Liver (tissue), 9 donors: ENCODE measurements around the gene BAZ2B. TPM values are rescaled to one million over a fixed set of nuclear protein-coding genes. Genes with fewer than 3 reads are reported as not detected.

ENCODE experiments used
- DNase-seq: peaks from one replicate; pipeline ENCODE4 v3.0.0-alpha.2; 2017; ENCODE audit warnings: low spot score
- H3K27ac ChIP-seq, 2 donors: one replicate each; pipeline ENCODE4 v1.7.0; 2013; ENCODE audit warnings: inconsistent platforms in 2 of 2, low read length in 2 of 2, control low read depth in 1 of 2, low read depth in 1 of 2, mild to moderate bottlenecking in 1 of 2
- H3K27me3 ChIP-seq, 4 donors: one replicate each; pipeline versions ENCODE4 v1.6.1 to v1.7.0; 2013; ENCODE audit warnings: low read length in 3 of 4, inconsistent platforms in 1 of 4, mild to moderate bottlenecking in 1 of 4, moderate library complexity in 1 of 4; ENCODE audit not compliant: control insufficient read depth in 4 of 4, insufficient read depth in 4 of 4
- H3K36me3 ChIP-seq, 4 donors: one replicate each; pipeline versions ENCODE4 v1.6.1 to v1.7.0; 2013; ENCODE audit warnings: low read length in 3 of 4, mild to moderate bottlenecking in 3 of 4, low read depth in 1 of 4, moderate library complexity in 1 of 4; ENCODE audit not compliant: control insufficient read depth in 4 of 4, insufficient read depth in 3 of 4
- H3K4me1 ChIP-seq, 4 donors: one replicate each; pipeline versions ENCODE4 v1.6.1 to v1.7.0; 2013; ENCODE audit warnings: low read length in 3 of 4, mild to moderate bottlenecking in 3 of 4, moderate library complexity in 1 of 4; ENCODE audit not compliant: control insufficient read depth in 4 of 4, insufficient read depth in 4 of 4
- H3K4me3 ChIP-seq, 3 donors: one replicate each; pipeline versions ENCODE4 v1.6.1 to v1.7.0; 2013; ENCODE audit warnings: low read length in 3 of 3, control low read depth in 1 of 3, low read depth in 1 of 3, mild to moderate bottlenecking in 1 of 3
- H3K9ac ChIP-seq, 2 donors: one replicate each; pipeline ENCODE4 v1.7.0; 2013; ENCODE audit warnings: low read length in 2 of 2, mild to moderate bottlenecking in 2 of 2, moderate library complexity in 2 of 2, control low read depth in 1 of 2, low read depth in 1 of 2
- H3K9me3 ChIP-seq, 4 donors: one replicate each; pipeline versions ENCODE4 v1.6.1 to v1.7.0; 2013; ENCODE audit warnings: low read length in 3 of 4; ENCODE audit not compliant: control insufficient read depth in 4 of 4
- ATF3 ChIP-seq: IDR thresholded peaks from 2 replicates; pipeline ENCODE4 v1.6.1; 2016; ENCODE audit warnings: antibody characterized with exemption
- CTCF ChIP-seq: fragments of 150-350 bp; IDR thresholded peaks from 2 replicates; pipeline ENCODE4 v1.5.1; 2017; ENCODE audit warnings: improper control_type of control experiment, low read depth, low read length; ENCODE audit not compliant: missing input control
- EGR1 ChIP-seq, 2 donors: IDR thresholded peaks; 2 replicates each; pipeline ENCODE4 v1.6.1; 2016 to 2018; ENCODE audit warnings: antibody characterized with exemption in 2 of 2, low read depth in 2 of 2
- FOXA1 ChIP-seq: IDR thresholded peaks from 2 replicates; pipeline ENCODE4 v1.6.1; 2016; ENCODE audit warnings: antibody characterized with exemption
- FOXA2 ChIP-seq: IDR thresholded peaks from 2 replicates; pipeline ENCODE4 v1.6.1; 2016; ENCODE audit warnings: antibody characterized with exemption
- GABPA ChIP-seq, 2 donors: IDR thresholded peaks in 1 of 2; conservative IDR thresholded peaks in 1 of 2; 2 replicates each; pipeline ENCODE4 v1.6.1; 2016; ENCODE audit warnings: antibody characterized with exemption in 2 of 2, mild to moderate bottlenecking in 1 of 2, moderate library complexity in 1 of 2
- HNF4G ChIP-seq: IDR thresholded peaks from 2 replicates; pipeline ENCODE4 v1.6.1; 2016; ENCODE audit warnings: antibody characterized with exemption
- JUND ChIP-seq, 2 donors: IDR thresholded peaks; 2 replicates each; pipeline ENCODE4 v1.6.1; 2016; ENCODE audit warnings: antibody characterized with exemption in 2 of 2
- MAX ChIP-seq: IDR thresholded peaks from 2 replicates; pipeline ENCODE4 v1.6.1; 2016; ENCODE audit warnings: antibody characterized with exemption
- NR2F2 ChIP-seq: IDR thresholded peaks from 2 replicates; pipeline ENCODE4 v1.6.1; 2016; ENCODE audit warnings: antibody characterized with exemption
- RAD21 ChIP-seq, 2 donors: IDR thresholded peaks; 2 replicates each; pipeline ENCODE4 v1.6.1; 2016; ENCODE audit warnings: antibody characterized with exemption in 2 of 2, mild to moderate bottlenecking in 2 of 2
- REST ChIP-seq: IDR thresholded peaks from 2 replicates; pipeline ENCODE4 v1.6.1; 2016; ENCODE audit warnings: antibody characterized with exemption, mild to moderate bottlenecking
- RXRA ChIP-seq, 2 donors: IDR thresholded peaks; 2 replicates each; pipeline ENCODE4 v1.6.1; 2017 to 2018; ENCODE audit warnings: antibody characterized with exemption in 2 of 2, mild to moderate bottlenecking in 1 of 2
- SP1 ChIP-seq: IDR thresholded peaks from 2 replicates; pipeline ENCODE4 v1.6.1; 2018; ENCODE audit warnings: antibody characterized with exemption, mild to moderate bottlenecking
- TAF1 ChIP-seq: conservative IDR thresholded peaks from 2 replicates; pipeline ENCODE4 v1.6.1; 2016; ENCODE audit warnings: antibody characterized with exemption, mild to moderate bottlenecking
- YY1 ChIP-seq: IDR thresholded peaks from 2 replicates; pipeline ENCODE4 v1.6.1; 2016; ENCODE audit warnings: antibody characterized with exemption, mild to moderate bottlenecking
- ZBTB33 ChIP-seq: IDR thresholded peaks from 2 replicates; pipeline ENCODE4 v1.6.1; 2016; ENCODE audit warnings: antibody characterized with exemption
- WGBS: extraction: QIAGEN DNeasy Blood & Tissue Kit; methylation state at CpG from one replicate; pipeline ENCODE4 v1.1.7; 2013; 5-methylcytosine and 5-hydroxymethylcytosine counted together
- polyA plus RNA-seq, 2 donors: library from polyadenylated mRNA; stranded (reverse) in 1 of 2; unstranded in 1 of 2; fragments of 200-250 nt in 1 of 2; fragments of >200 nt in 1 of 2; fragmentation: Nextera tagmentation in 1 of 2; extraction: Ambion mirVana in 1 of 2; gene quantifications; one replicate each; pipeline versions ENCODE4 v1.2.1 to v1.2.3, GENCODE V29; 2013 to 2015
- total RNA-seq, 2 donors: library from RNA; depleted of rRNA; stranded (reverse); fragments of >200 nt; gene quantifications; one replicate each; pipeline ENCODE4 v1.2.3, GENCODE V29; 2014
- donor health status: healthy.
- donor health status: healthy.
- donor health status: healthy.
- donor health status: healthy.
- donor health status: healthy.

Gene BAZ2B
- total and polyA plus RNA-seq, 4 donors, result 6.7 to 61.0 (median 24.9) TPM

- no peaks in the 10 kb centered on the region for H3K36me3 ChIP-seq
- no peak for TF ChIP-seq FOXA2
- TF ChIP-seq SP1, result no peak
- no peak for TF ChIP-seq FOXA1
- TF ChIP-seq RAD21 (IDR thresholded peaks at IDR 0.05), result no peak
- TF ChIP-seq NR2F2, result no peak
- no peak for TF ChIP-seq ZBTB33
- TF ChIP-seq HNF4G, result no peak
- TF ChIP-seq MAX, result no peak
- H3K27me3 ChIP-seq, result no peaks in the 10 kb centered on the region
- H3K4me3 ChIP-seq, result no peak overlapping the region
- peaks cover 2 to 14% (median 8%) of the 10 kb centered on the region in 4 donors for H3K4me1 ChIP-seq
- no peak overlapping the region for H3K27ac ChIP-seq
- H3K9me3 ChIP-seq, result no peaks in the 10 kb centered on the region
- DNase-seq, result no peak
- 97% methylated on average over 2 of the region's 2 CpGs for WGBS
- H3K9ac ChIP-seq, result no peak overlapping the region
These were observed 12.2 kb downstream of the BAZ2B start for GRCh38 chr2:159604159-159604558.

GRCh38 chr2:159600752-159601151, 15.6 kb downstream of the BAZ2B start:
- H3K4me1 ChIP-seq, result peaks cover 0 to 6% (median 2%) of the 10 kb centered on the region in 4 donors
- no peak overlapping the region for H3K9ac ChIP-seq
- H3K36me3 ChIP-seq, result no peaks in the 10 kb centered on the region
- H3K27me3 ChIP-seq, result no peaks in the 10 kb centered on the region
- H3K27ac ChIP-seq, result no peak overlapping the region
- 83% methylated on average over 3 of the region's 3 CpGs for WGBS
- DNase-seq, result no peak
- no peak for TF ChIP-seq YY1
- no peak for TF ChIP-seq EGR1 (IDR thresholded peaks at IDR 0.05; ENCODE audit: low read depth in 2 of 2)
- no peak for TF ChIP-seq ATF3
- TF ChIP-seq SP1, result no peak
- TF ChIP-seq GABPA (IDR thresholded peaks at IDR 0.05 in 1 of 2, conservative IDR thresholded peaks at IDR 0.05 in 1 of 2), result no peak
- no peak for TF ChIP-seq CTCF
- TF ChIP-seq TAF1, result no peak
- no peak for TF ChIP-seq HNF4G
- TF ChIP-seq REST, result no peak
- no peak for TF ChIP-seq JUND (IDR thresholded peaks at IDR 0.05)
- TF ChIP-seq FOXA2, result no peak
- TF ChIP-seq NR2F2, result no peak
- no peak for TF ChIP-seq ZBTB33
- no peak for TF ChIP-seq RXRA (IDR thresholded peaks at IDR 0.05)
- H3K4me3 ChIP-seq, result no peak overlapping the region
- no peaks in the 10 kb centered on the region for H3K9me3 ChIP-seq
